ENCODE measurements around the gene ZNF23. TPM values are rescaled to one million over a fixed set of nuclear protein-coding genes. Genes with fewer than 3 reads are reported as not detected.

The ZNF23 gene
- total RNA-seq, 1 experiment from 2014 or later, result 9.6 TPM

DNA sequence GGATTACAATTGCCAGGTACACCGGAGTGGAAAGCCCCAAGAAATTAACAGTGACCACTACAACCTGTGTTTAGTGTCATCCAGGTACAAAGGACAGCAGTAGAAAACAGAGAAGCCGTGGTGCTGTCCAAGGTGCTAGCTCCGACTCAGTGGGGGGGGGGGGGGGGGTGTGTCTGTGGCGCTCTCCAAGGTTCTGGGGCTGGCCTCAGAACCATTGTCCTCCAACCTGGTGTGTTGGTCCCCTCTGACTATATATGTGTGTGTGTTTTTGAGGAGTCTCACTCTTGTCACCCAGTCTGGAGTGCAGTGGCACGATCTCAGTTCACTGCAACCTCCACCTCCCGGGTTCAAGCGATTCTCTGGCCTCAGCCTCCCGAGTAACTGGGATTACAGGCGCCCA lies 5.8 kb upstream of the ZNF23 start:
- no peak overlapping the region for H2AK5ac ChIP-seq (ENCODE audit: insufficient read length, low read length)
- no peaks in the 10 kb centered on the region for H4K20me1 ChIP-seq (ENCODE audit: control insufficient read depth, insufficient read depth, insufficient read length)
- no CpG with 5 or more reads among the region's 9 CpGs for WGBS (ENCODE audit: extremely low coverage, insufficient read length, low lambda C conversion rate)
- no peak overlapping the region for H2BK12ac ChIP-seq (ENCODE audit: insufficient read length, low read depth, low read length)
- H3K4ac ChIP-seq (ENCODE audit: low read depth, low read length), result no peak overlapping the region
- Mint-ChIP-seq H3K4me3 (no peak overlapping the region), H3K27me3 (ENCODE audit: low read depth) (peaks cover 2% of the 10 kb centered on the region; the same call in 1 of the 2 replicates), H3K36me3 (ENCODE audit: insufficient read depth in 1 of 3, low read depth in 3 of 3) (no peaks in the 10 kb centered on the region), H3K4me1 (peaks cover 3 to 4% of the 10 kb centered on the region in 2 experiments; a peak in 3 of 4 replicates), H3K9me3 (no peaks in the 10 kb centered on the region), H3K27ac (peak overlapping the region in 1 of 3 experiments; percentile 62; a peak in 1 of 7 replicates)
- H3K27me3 ChIP-seq (ENCODE audit: insufficient read depth, low read length), result no peaks in the 10 kb centered on the region
- TF ChIP-seq, protein P1, sequence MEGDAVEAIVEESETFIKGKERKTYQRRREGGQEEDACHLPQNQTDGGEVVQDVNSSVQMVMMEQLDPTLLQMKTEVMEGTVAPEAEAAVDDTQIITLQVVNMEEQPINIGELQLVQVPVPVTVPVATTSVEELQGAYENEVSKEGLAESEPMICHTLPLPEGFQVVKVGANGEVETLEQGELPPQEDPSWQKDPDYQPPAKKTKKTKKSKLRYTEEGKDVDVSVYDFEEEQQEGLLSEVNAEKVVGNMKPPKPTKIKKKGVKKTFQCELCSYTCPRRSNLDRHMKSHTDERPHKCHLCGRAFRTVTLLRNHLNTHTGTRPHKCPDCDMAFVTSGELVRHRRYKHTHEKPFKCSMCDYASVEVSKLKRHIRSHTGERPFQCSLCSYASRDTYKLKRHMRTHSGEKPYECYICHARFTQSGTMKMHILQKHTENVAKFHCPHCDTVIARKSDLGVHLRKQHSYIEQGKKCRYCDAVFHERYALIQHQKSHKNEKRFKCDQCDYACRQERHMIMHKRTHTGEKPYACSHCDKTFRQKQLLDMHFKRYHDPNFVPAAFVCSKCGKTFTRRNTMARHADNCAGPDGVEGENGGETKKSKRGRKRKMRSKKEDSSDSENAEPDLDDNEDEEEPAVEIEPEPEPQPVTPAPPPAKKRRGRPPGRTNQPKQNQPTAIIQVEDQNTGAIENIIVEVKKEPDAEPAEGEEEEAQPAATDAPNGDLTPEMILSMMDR (conservative IDR thresholded peaks at IDR 0.05), result no peak
- no peak overlapping the region for H4K8ac ChIP-seq (replicated peaks; ENCODE audit: insufficient read length, low read depth, low read length)
- no peak overlapping the region for H4K91ac ChIP-seq (ENCODE audit: insufficient read length, low read depth, low read length)
- H2BK5ac ChIP-seq (ENCODE audit: insufficient read length, low read length), result no peak overlapping the region
- DNase-seq, result peak; percentile 69
- no peaks in the 10 kb centered on the region for H3K79me2 ChIP-seq (ENCODE audit: insufficient read depth, low read length)
- H3K56ac ChIP-seq (ENCODE audit: insufficient read length, low read depth, low read length), result no peak overlapping the region
- no peak overlapping the region for H2BK120ac ChIP-seq (ENCODE audit: low read depth, low read length, poor library complexity, severe bottlenecking)
- no peak overlapping the region for H3K4me2 ChIP-seq (ENCODE audit: insufficient read depth, insufficient read length, low read length)
- no peak overlapping the region for H2BK15ac ChIP-seq (ENCODE audit: low read depth, low read length)
- no peak overlapping the region for H2BK20ac ChIP-seq (ENCODE audit: low read depth, low read length, poor library complexity, severe bottlenecking)
- H4K5ac ChIP-seq (ENCODE audit: insufficient read length, low read depth, low read length), result no peak overlapping the region
- H3K23me2 ChIP-seq (ENCODE audit: insufficient read length, low read depth, low read length, poor library complexity, severe bottlenecking), result no peaks in the 10 kb centered on the region
- H2AFZ ChIP-seq (ENCODE audit: low read length), result no peak overlapping the region
- no peak overlapping the region for H3T11ph ChIP-seq (ENCODE audit: low read length)
- no peak overlapping the region for H3K9ac ChIP-seq (ENCODE audit: extremely low read depth, insufficient read length, low read length)
- no peaks in the 10 kb centered on the region for H3K9me3 ChIP-seq (ENCODE audit: control insufficient read depth, low read depth, low read length)
- H3K27ac ChIP-seq (ENCODE audit: insufficient read length, low read depth, low read length), result no peak overlapping the region
- no peaks in the 10 kb centered on the region for H3K4me1 ChIP-seq (ENCODE audit: insufficient read depth, low read length)
- H3K79me1 ChIP-seq (ENCODE audit: insufficient read depth, low read depth, low read length, poor library complexity, severe bottlenecking), result no peaks in the 10 kb centered on the region
- H3K14ac ChIP-seq (ENCODE audit: insufficient read depth, low read length), result no peak overlapping the region
- no peak overlapping the region for H3K23ac ChIP-seq (ENCODE audit: insufficient read length, low read depth, low read length)
- no peak overlapping the region for H3K18ac ChIP-seq (ENCODE audit: insufficient read length, low read depth, low read length)
